Measurements from ENCODE around the gene PTPRS. TPM values are rescaled to one million over a fixed set of nuclear protein-coding genes. Genes with fewer than 3 reads are reported as not detected.

The PTPRS gene
- total and polyA plus RNA-seq, 2 of the 8 experiments (the other 6 are each of a cell fraction or from before 2014, with no cell fraction given) = 96.8 to 223 TPM

GRCh38 chr19:5302396-5302795, 38.2 kb downstream of the PTPRS start:
- no peak overlapping the region for H3K27ac ChIP-seq (ENCODE audit: low read depth, low read length)
- no peak overlapping the region for H3K4me2 ChIP-seq (ENCODE audit: insufficient read depth in 1 of 2, low read depth in 2 of 2, low read length in 2 of 2)
- no peak overlapping the region for H2BK120ac ChIP-seq (replicated peaks; ENCODE audit: low read depth, low read length)
- H4K20me1 ChIP-seq (replicated peaks in 1 of 2; ENCODE audit: control insufficient read depth in 1 of 2, insufficient read depth in 2 of 2, low read length in 2 of 2) = peaks cover 7 to 22% of the 10 kb centered on the region in 2 experiments
- H3K18ac ChIP-seq (ENCODE audit: extremely low read depth, low read length) = no peak overlapping the region
- H4K5ac ChIP-seq (ENCODE audit: insufficient read length, low read depth, low read length) = no peak overlapping the region
- H3K56ac ChIP-seq (replicated peaks; ENCODE audit: insufficient read length, low read depth, low read length) = no peak overlapping the region
- no peak overlapping the region for H2BK15ac ChIP-seq (ENCODE audit: low read length)
- no peak overlapping the region for H2AK5ac ChIP-seq (ENCODE audit: low read depth, low read length)
- H3K79me1 ChIP-seq (ENCODE audit: low read depth, low read length) = peaks cover 13% of the 10 kb centered on the region
- FAIRE-seq (no peak), DNase-seq (ENCODE audit: low read depth in 1 of 2, low spot score in 2 of 2) (no peak)
- ChIA-PET CTCF (ENCODE audit: partially characterized antibody) (interaction anchor here (0.6 to 1.0 kb wide), 2 partner anchors 17 to 145 kb away, joined by 3 read pairs; no protein-coding TSS in a partner anchor), POLR2A (ENCODE audit: partially characterized antibody) (interaction anchor here (1.5 to 1.7 kb wide), 3 partner anchors 35 to 49 kb away, joined by 3 to 4 read pairs (median 4); no protein-coding TSS in a partner anchor)
- no peaks in the 10 kb centered on the region for H3K36me3 ChIP-seq (ENCODE audit: control insufficient read depth in 2 of 4, insufficient read depth in 4 of 4, low read length in 3 of 4)
- 89% methylated on average over 9 of the region's 9 CpGs; no CpG with 5 or more reads in 1 of the 2 experiments for WGBS, 2 experiments (ENCODE audit: extremely low coverage in 1 of 2, insufficient coverage in 1 of 2, insufficient read length in 1 of 2, insufficient replicate concordance in 2 of 2, low coverage in 1 of 2, low lambda C conversion rate in 2 of 2, missing lambda C conversion rate in 1 of 2)
- H2BK5ac ChIP-seq (ENCODE audit: low read depth, low read length) = no peak overlapping the region
- H2BK20ac ChIP-seq (ENCODE audit: low read length) = no peak overlapping the region
- H3K79me2 ChIP-seq (ENCODE audit: control insufficient read depth in 1 of 2, insufficient read depth in 2 of 2, low read length in 2 of 2) = peaks cover 0 to 50% of the 10 kb centered on the region in 2 experiments; a peak in 2 of 4 replicates
- H2AFZ ChIP-seq (ENCODE audit: low read length) = no peak overlapping the region
- H3K9me3 ChIP-seq (ENCODE audit: insufficient read depth in 2 of 2, low read depth in 1 of 2, low read length in 1 of 2) = no peaks in the 10 kb centered on the region
- H3K9ac ChIP-seq (replicated peaks in 1 of 4; ENCODE audit: extremely low read depth in 1 of 4, low read depth in 3 of 4, low read length in 3 of 4) = no peak overlapping the region
- no peak overlapping the region for H3K4ac ChIP-seq (replicated peaks; ENCODE audit: insufficient read length, low read depth, low read length)
- peaks cover 0 to 5% (median 3%) of the 10 kb centered on the region in 4 experiments; a peak in 4 of 7 replicates for H3K4me1 ChIP-seq (replicated peaks in 1 of 4; ENCODE audit: control insufficient read depth in 3 of 4, insufficient read depth in 4 of 4, low read length in 3 of 4)
- no peak overlapping the region for H4K91ac ChIP-seq (replicated peaks; ENCODE audit: insufficient read length, low read length)
- no peak overlapping the region for H3K4me3 ChIP-seq (ENCODE audit: extremely low read depth in 1 of 4, insufficient read depth in 2 of 4, low read depth in 3 of 4, low read length in 4 of 4)
- H3K14ac ChIP-seq (ENCODE audit: insufficient read length) = no peak overlapping the region
- no peak overlapping the region for H4K8ac ChIP-seq (ENCODE audit: extremely low read depth, insufficient read depth, low read length)
- H3K23ac ChIP-seq (ENCODE audit: insufficient read length) = no peak overlapping the region
- no peaks in the 10 kb centered on the region for H3K23me2 ChIP-seq (ENCODE audit: low read depth, low read length)
- H3K27me3 ChIP-seq (replicated peaks in 1 of 4; ENCODE audit: control insufficient read depth in 3 of 4, extremely low read depth in 1 of 4, insufficient read depth in 3 of 4, low read length in 3 of 4) = no peaks in the 10 kb centered on the region
- H2BK12ac ChIP-seq (ENCODE audit: low read depth, low read length) = no peak overlapping the region

Data from H1 (cell line).